Osteoblast (primary cell): ENCODE results near the gene GOT1. TPM values are rescaled to one million over a fixed set of nuclear protein-coding genes. Genes with fewer than 3 reads are reported as not detected.
A peak's percentile ranks its signal among the peaks of the same experiment; 100 is the strongest.

ENCODE experiments used
- DNase-seq: peaks from one replicate; pipeline ENCODE4 v3.0.0; 2011; ENCODE audit warnings: low spot score, mixed read lengths; ENCODE audit not compliant: insufficient read length; ENCODE audit errors: missing footprints
- H2AFZ ChIP-seq: 2 replicates; pipeline ENCODE4 v1.6.0; 2011; ENCODE audit warnings: mild to moderate bottlenecking, low read length
- H3K27ac ChIP-seq: 2 replicates; pipeline ENCODE4 v1.5.1; 2011; ENCODE audit warnings: mild to moderate bottlenecking, low read depth, low read length, moderate library complexity
- H3K27me3 ChIP-seq: 2 replicates; pipeline ENCODE4 v1.6.0; 2012; ENCODE audit warnings: mild to moderate bottlenecking, control low read depth, inconsistent platforms, low read length, moderate library complexity; ENCODE audit not compliant: insufficient read depth
- H3K36me3 ChIP-seq: 2 replicates; pipeline ENCODE4 v1.5.1; 2011; ENCODE audit warnings: mild to moderate bottlenecking, low read length, control low read depth, moderate library complexity; ENCODE audit not compliant: insufficient read depth
- H3K4me1 ChIP-seq: 2 replicates; pipeline ENCODE4 v1.5.1; 2011; ENCODE audit warnings: mild to moderate bottlenecking, low read length, control low read depth, moderate library complexity; ENCODE audit not compliant: insufficient read depth
- H3K4me2 ChIP-seq: 2 replicates; pipeline ENCODE4 v1.6.0; 2011; ENCODE audit warnings: mild to moderate bottlenecking, low read length; ENCODE audit not compliant: insufficient read depth
- H3K4me3 ChIP-seq: fragments of 200-600 bp; sonication (generic); 3 replicates; pipeline ENCODE4 v1.5.1; 2012; ENCODE audit warnings: mild to moderate bottlenecking, low read length, inconsistent platforms; ENCODE audit not compliant: insufficient read depth
- H3K79me2 ChIP-seq: 2 replicates; pipeline ENCODE4 v1.6.0; 2012; ENCODE audit warnings: mild to moderate bottlenecking, low read length, control low read depth, inconsistent platforms; ENCODE audit not compliant: insufficient read depth
- H3K9me3 ChIP-seq: 2 replicates; pipeline ENCODE4 v1.5.1; 2011; ENCODE audit warnings: low read depth, low read length, control low read depth
- H4K20me1 ChIP-seq: 2 replicates; pipeline ENCODE4 v1.6.0; 2012; ENCODE audit warnings: mild to moderate bottlenecking, low read length, control low read depth; ENCODE audit not compliant: insufficient read depth
- total RNA-seq: library from RNA; depleted of rRNA; stranded (reverse); fragments of >200 nt; gene quantifications from 2 replicates; pipeline ENCODE4 v1.2.3, GENCODE V29; 2012
- TF ChIP-seq, protein P1 (sequence below): IDR thresholded peaks from 2 replicates; pipeline ENCODE4 v1.5.1; 2011; ENCODE audit warnings: mild to moderate bottlenecking, low read depth, low read length, moderate library complexity; ENCODE audit errors: extremely low read depth

Gene GOT1
- total RNA-seq, 1 donor = 42.7 TPM

DNA sequence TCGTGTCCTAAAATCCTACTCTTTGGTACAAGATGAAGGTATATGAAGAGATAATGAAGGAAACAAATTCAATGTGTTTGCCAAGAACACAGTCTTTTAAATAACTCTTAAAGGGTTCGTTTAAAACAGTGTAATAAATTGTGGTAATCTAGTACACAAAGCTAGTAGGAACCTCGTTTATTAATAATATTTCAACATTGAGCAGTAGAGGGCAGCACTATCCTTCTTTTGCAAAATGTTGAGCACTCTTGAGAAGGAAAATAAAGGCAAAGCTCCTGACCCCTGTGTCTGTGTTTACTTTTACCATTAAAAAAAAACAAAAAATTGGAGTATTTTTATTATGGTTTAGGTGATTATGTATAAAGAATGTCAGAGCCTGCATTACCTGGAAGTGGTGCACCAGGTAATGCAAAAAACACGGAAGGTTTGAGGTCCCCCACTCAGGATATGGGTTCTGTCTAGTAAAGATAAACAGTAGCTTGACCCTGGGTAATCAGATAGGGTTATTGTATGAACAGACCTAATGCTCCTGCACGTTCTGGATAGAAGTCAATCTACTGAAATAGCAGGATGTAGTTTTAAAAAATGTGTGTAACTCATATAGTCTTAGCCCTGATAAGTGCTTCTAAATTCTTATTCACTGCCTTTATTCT, 5.7 kb upstream of the GOT1 start:
- no peak overlapping the region for H3K4me3 ChIP-seq
- no peaks in the 10 kb centered on the region for H3K9me3 ChIP-seq

GRCh38 chr10:99433378-99434020, 3.1 kb upstream of the GOT1 start:
- no peaks in the 10 kb centered on the region for H4K20me1 ChIP-seq
- no peaks in the 10 kb centered on the region for H3K9me3 ChIP-seq
- peaks cover 18% of the 10 kb centered on the region for H3K4me1 ChIP-seq
- TF ChIP-seq, protein P1, sequence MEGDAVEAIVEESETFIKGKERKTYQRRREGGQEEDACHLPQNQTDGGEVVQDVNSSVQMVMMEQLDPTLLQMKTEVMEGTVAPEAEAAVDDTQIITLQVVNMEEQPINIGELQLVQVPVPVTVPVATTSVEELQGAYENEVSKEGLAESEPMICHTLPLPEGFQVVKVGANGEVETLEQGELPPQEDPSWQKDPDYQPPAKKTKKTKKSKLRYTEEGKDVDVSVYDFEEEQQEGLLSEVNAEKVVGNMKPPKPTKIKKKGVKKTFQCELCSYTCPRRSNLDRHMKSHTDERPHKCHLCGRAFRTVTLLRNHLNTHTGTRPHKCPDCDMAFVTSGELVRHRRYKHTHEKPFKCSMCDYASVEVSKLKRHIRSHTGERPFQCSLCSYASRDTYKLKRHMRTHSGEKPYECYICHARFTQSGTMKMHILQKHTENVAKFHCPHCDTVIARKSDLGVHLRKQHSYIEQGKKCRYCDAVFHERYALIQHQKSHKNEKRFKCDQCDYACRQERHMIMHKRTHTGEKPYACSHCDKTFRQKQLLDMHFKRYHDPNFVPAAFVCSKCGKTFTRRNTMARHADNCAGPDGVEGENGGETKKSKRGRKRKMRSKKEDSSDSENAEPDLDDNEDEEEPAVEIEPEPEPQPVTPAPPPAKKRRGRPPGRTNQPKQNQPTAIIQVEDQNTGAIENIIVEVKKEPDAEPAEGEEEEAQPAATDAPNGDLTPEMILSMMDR = peak; percentile 21
- no peak overlapping the region for H3K27ac ChIP-seq
- DNase-seq = peak; percentile 45
- H3K79me2 ChIP-seq = peaks cover 49% of the 10 kb centered on the region
- H2AFZ ChIP-seq = no peak overlapping the region
- H3K4me3 ChIP-seq = no peak overlapping the region
- H3K4me2 ChIP-seq = no peak overlapping the region
- no peaks in the 10 kb centered on the region for H3K27me3 ChIP-seq
- H3K36me3 ChIP-seq = no peaks in the 10 kb centered on the region

More for the DNA sequence above, 5.7 kb upstream of the GOT1 start:
- Histone ChIP-seq H3K4me2 (no peak overlapping the region), H3K4me1 (peaks cover 9% of the 10 kb centered on the region), H4K20me1 (no peaks in the 10 kb centered on the region), H3K36me3 (no peaks in the 10 kb centered on the region), H3K27me3 (no peaks in the 10 kb centered on the region), H2AFZ (no peak overlapping the region), H3K79me2 (peaks cover 26% of the 10 kb centered on the region), H3K27ac (no peak overlapping the region)
- DNase-seq = no peak
- TF ChIP-seq, protein P1 = peak; percentile 60

- Histone ChIP-seq H3K4me3 (no peak overlapping the region), H2AFZ (no peak overlapping the region), H4K20me1 (no peaks in the 10 kb centered on the region), H3K4me1 (peaks cover 18% of the 10 kb centered on the region), H3K36me3 (no peaks in the 10 kb centered on the region), H3K27ac (no peak overlapping the region), H3K27me3 (no peaks in the 10 kb centered on the region), H3K79me2 (peaks cover 54% of the 10 kb centered on the region), H3K9me3 (no peaks in the 10 kb centered on the region), H3K4me2 (no peak overlapping the region)
- TF ChIP-seq, protein P1 = no peak
- no peak for DNase-seq
Measured at GRCh38 chr10:99432881-99433280, 2.5 kb upstream of the GOT1 start.

- TF ChIP-seq, protein P1 = no peak
- Histone ChIP-seq H3K4me1 (peaks cover 18% of the 10 kb centered on the region), H4K20me1 (no peaks in the 10 kb centered on the region), H3K79me2 (peaks cover 60% of the 10 kb centered on the region), H3K4me2 (peak overlapping the region; percentile 93), H3K36me3 (no peaks in the 10 kb centered on the region), H3K9me3 (no peaks in the 10 kb centered on the region), H3K27me3 (no peaks in the 10 kb centered on the region), H2AFZ (no peak overlapping the region), H3K27ac (peak overlapping the region; percentile 93), H3K4me3 (no peak overlapping the region)
- DNase-seq = no peak
Measured at GRCh38 chr10:99432047-99432446, 1.6 kb upstream of the GOT1 start.
